Endothelial cell of umbilical vein (primary cell): ENCODE results near the gene ACAD11. TPM values are rescaled to one million over a fixed set of nuclear protein-coding genes. Genes with fewer than 3 reads are reported as not detected.

Experiments used
- BruUV-seq: library from RNA; stranded (reverse); fragments of 400-500 nt; replicated peaks from 2 replicates; lab custom pipeline; 2021; lab: Mats Ljungman, UMichigan
- CTCF ChIA-PET: fragments of 300-600, 350-600 bp; sonication (Branson Sonifier 250); formaldehyde crosslinking; loops from one replicate; lab custom pipeline; 2021; ENCODE audit warnings: antibody characterized with exemption, inconsistent platforms; lab: Charles Lee
- POLR2A ChIA-PET: fragments of 300-600, 350-600 bp; sonication (Branson Sonifier 250); formaldehyde crosslinking; loops from one replicate; lab custom pipeline; 2021; ENCODE audit warnings: antibody characterized with exemption, inconsistent platforms; lab: Charles Lee
- DNase-seq: peaks from one replicate; pipeline ENCODE4 v3.0.0-alpha.2; 2011; ENCODE audit warnings: low read depth, low spot score
- FAIRE-seq: peaks from 2 replicates; lab custom pipeline; 2011; peaks lifted over from hg19 to GRCh38; lab: Jason Lieb, UNC
- H2AFZ ChIP-seq: 2 replicates; pipeline ENCODE4 v1.6.0; 2012; ENCODE audit warnings: low read depth, low read length, control low read depth, inconsistent platforms
- H3K27ac ChIP-seq: 2 replicates; pipeline ENCODE4 v1.5.1; 2011; ENCODE audit warnings: low read depth, mild to moderate bottlenecking, control low read depth, low read length, moderate library complexity; ENCODE audit not compliant: insufficient read depth
- H3K27me3 ChIP-seq, 2 experiments: 2 replicates each; pipeline versions ENCODE4 v1.6.0 to v1.6.1; 2011; ENCODE audit warnings: low read length in 2 of 2, mixed read lengths in 1 of 2; ENCODE audit not compliant: control insufficient read depth in 2 of 2, insufficient read depth in 2 of 2
- H3K36me3 ChIP-seq, 2 experiments: 2 replicates in 1 of 2; 3 replicates in 1 of 2; pipeline ENCODE4 v1.5.1; 2011; ENCODE audit warnings: low read length in 2 of 2, mild to moderate bottlenecking in 1 of 2, moderate library complexity in 1 of 2; ENCODE audit not compliant: control insufficient read depth in 2 of 2, insufficient read depth in 2 of 2; ENCODE audit errors: extremely low read depth in 1 of 2
- H3K4me1 ChIP-seq: 3 replicates; pipeline ENCODE4 v1.5.1; 2011; ENCODE audit warnings: mild to moderate bottlenecking, low read length; ENCODE audit not compliant: control insufficient read depth, insufficient read depth; ENCODE audit errors: extremely low read depth
- H3K4me2 ChIP-seq: 2 replicates; pipeline ENCODE4 v1.6.1; 2011; ENCODE audit warnings: low read length, control low read depth, mixed read lengths; ENCODE audit not compliant: insufficient read depth
- H3K4me3 ChIP-seq, 3 experiments: fragments of 200-600 bp in 1 of 3; sonication (generic), shearing (Covaris generic) in 1 of 3; replicated peaks in 1 of 3; 2 replicates each; pipeline ENCODE4 v1.5.1; 2011 to 2016; ENCODE audit warnings: control low read depth in 3 of 3, low read length in 3 of 3, mild to moderate bottlenecking in 2 of 3, inconsistent platforms in 1 of 3, low read depth in 1 of 3, moderate library complexity in 1 of 3; ENCODE audit not compliant: insufficient read depth in 1 of 3
- H3K79me2 ChIP-seq: 2 replicates; pipeline ENCODE4 v1.6.0; 2012; ENCODE audit warnings: low read length, inconsistent platforms; ENCODE audit not compliant: control insufficient read depth, insufficient read depth
- H3K9ac ChIP-seq: replicated peaks from 2 replicates; pipeline ENCODE3; 2011; ENCODE audit warnings: low read length, control low read depth; ENCODE audit not compliant: insufficient read depth; ENCODE audit errors: extremely low read depth
- H3K9me1 ChIP-seq: replicated peaks from 3 replicates; pipeline ENCODE4 v1.6.0; 2011; ENCODE audit warnings: mild to moderate bottlenecking, low read length; ENCODE audit not compliant: control insufficient read depth, insufficient read depth; ENCODE audit errors: extremely low read depth
- H3K9me3 ChIP-seq: replicated peaks from 2 replicates; pipeline ENCODE4 v1.5.1; 2012; ENCODE audit warnings: low read length, inconsistent platforms; ENCODE audit not compliant: control insufficient read depth, insufficient read depth
- H4K20me1 ChIP-seq: replicated peaks from 2 replicates; pipeline ENCODE3; 2011; ENCODE audit warnings: mild to moderate bottlenecking, low read length; ENCODE audit not compliant: control insufficient read depth, insufficient read depth; ENCODE audit errors: extremely low read depth
- CTCF ChIP-seq, 2 donors: IDR thresholded peaks; 1 replicate in 1 of 2; 2 replicates in 1 of 2; pipeline ENCODE4 v1.5.1; 2011; ENCODE audit warnings: low read length in 2 of 2, mild to moderate bottlenecking in 2 of 2, moderate library complexity in 2 of 2, control low read depth in 1 of 2, inconsistent platforms in 1 of 2, low read depth in 1 of 2; ENCODE audit not compliant: insufficient read depth in 1 of 2; ENCODE audit errors: extremely low read depth in 1 of 2
- EZH2 ChIP-seq: IDR thresholded peaks from 2 replicates; pipeline ENCODE4 v1.6.1; 2012; ENCODE audit warnings: borderline replicate concordance, low read depth, mild to moderate bottlenecking, moderate library complexity, low read length, inconsistent platforms; ENCODE audit not compliant: severe bottlenecking
- FOS ChIP-seq: IDR thresholded peaks from 2 replicates; pipeline ENCODE4 v1.6.1; 2011; ENCODE audit warnings: mild to moderate bottlenecking, low read length, moderate library complexity, borderline replicate concordance; ENCODE audit not compliant: insufficient read depth
- GATA2 ChIP-seq: IDR thresholded peaks from 2 replicates; pipeline ENCODE4 v1.7.0; 2011; ENCODE audit warnings: low read depth, mild to moderate bottlenecking, moderate library complexity, mixed read lengths, low read length; ENCODE audit not compliant: insufficient read length, insufficient read depth
- JUN ChIP-seq: IDR thresholded peaks from 2 replicates; pipeline ENCODE4 v1.6.1; 2011; ENCODE audit warnings: borderline replicate concordance, low read depth; ENCODE audit not compliant: insufficient read length, insufficient read depth
- MAX ChIP-seq: IDR thresholded peaks from 2 replicates; pipeline ENCODE4 v1.6.1; 2011; ENCODE audit not compliant: insufficient read depth, insufficient read length
- MYC ChIP-seq: IDR thresholded peaks from one replicate; pipeline ENCODE4 v1.6.1; 2011; ENCODE audit warnings: mild to moderate bottlenecking, low read depth, low read length
- POLR2A ChIP-seq: IDR thresholded peaks from 2 replicates; pipeline ENCODE4 v1.6.1; 2012; ENCODE audit warnings: low read depth, mild to moderate bottlenecking, control low read depth, low read length
- POLR2AphosphoS5 ChIP-seq: IDR thresholded peaks from 2 replicates; pipeline ENCODE4 v1.6.1; 2012; ENCODE audit warnings: low read depth, mild to moderate bottlenecking, control low read depth, low read length, moderate library complexity; ENCODE audit not compliant: insufficient read depth
- dilution Hi-C: fragments of 300-500 bp; cut with MboI; formaldehyde crosslinking; loops from one replicate; pipeline ENCODE4 v1.15.0; 2019; ENCODE audit warnings: low sequenced_read_pairs; ENCODE audit not compliant: extremely low pct_ligation_motif_present
- intact Hi-C: fragments of 100-400 bp; cut with micrococcal nuclease; formaldehyde crosslinking; loops from one replicate; pipeline ENCODE4 v1.10.0; 2022
- polyA plus RNA-seq, 4 experiments: library from polyadenylated mRNA; depleted of rRNA in 3 of 4; stranded (reverse) in 3 of 4; unstranded in 1 of 4; fragments of >200 nt; gene quantifications; 2 replicates each; pipeline versions ENCODE4 v1.2.1 to v1.2.3, GENCODE V29; 2011 to 2012; ENCODE audit warnings: missing spikeins in 1 of 4
- total RNA-seq: library from RNA; stranded (reverse); gene quantifications from 2 replicates; pipeline ENCODE4 v1.2.3, GENCODE V29; 2021

ACAD11 gene
- total and polyA plus RNA-seq, 2 donors (not counting 3 experiments of a cell fraction or from before 2014, with no cell fraction given) = 9.6 to 17.9 TPM

DNA sequence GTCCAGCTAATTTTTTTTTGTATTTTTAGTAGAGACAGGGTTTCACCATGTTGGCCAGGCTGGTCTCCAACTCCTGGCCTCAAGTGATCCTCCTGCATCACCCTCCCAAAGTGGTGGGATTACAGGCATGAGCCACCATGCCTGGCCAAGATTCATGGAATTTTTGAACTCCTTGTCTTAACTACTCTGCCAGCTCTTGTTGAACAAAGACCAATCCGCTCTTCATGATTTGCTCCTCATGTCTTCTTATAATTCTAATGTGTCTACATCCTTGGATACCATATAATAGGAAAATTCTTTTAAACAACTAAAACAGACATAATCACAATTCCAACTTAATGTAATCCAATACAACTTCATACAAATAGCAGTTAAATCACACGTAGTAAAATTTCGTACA, 21.8 kb upstream of the ACAD11 start:
- Histone ChIP-seq H3K9ac (no peak overlapping the region), H4K20me1 (no peaks in the 10 kb centered on the region), H3K4me2 (no peak overlapping the region), H3K4me1 (no peaks in the 10 kb centered on the region), H3K36me3 (peaks cover 6 to 17% of the 10 kb centered on the region in 2 experiments), H3K27ac (no peak overlapping the region), H2AFZ (no peak overlapping the region), H3K79me2 (no peaks in the 10 kb centered on the region), H3K4me3 (no peak overlapping the region), H3K9me1 (no peaks in the 10 kb centered on the region), H3K9me3 (no peaks in the 10 kb centered on the region), H3K27me3 (no peaks in the 10 kb centered on the region)
- BruUV-seq = no TSS peak
- dilution Hi-C loops = no loop called here
- DNase-seq = no peak
- intact Hi-C loops = no loop called here
- FAIRE-seq = no peak
- ChIA-PET CTCF (interaction anchor here (0.9 to 1.5 kb wide), 5 partner anchors 10 to 145 kb away, joined by 3 to 5 read pairs (median 4); partner anchors contain the start of gene ACAD11), POLR2A (interaction anchor here (0.7 kb wide), 1 partner anchor 924 kb away, joined by 7 read pairs; no protein-coding TSS in a partner anchor)
- TF ChIP-seq FOS = no peak
- TF ChIP-seq POLR2AphosphoS5 = no peak
- TF ChIP-seq MAX = no peak
- no peak for TF ChIP-seq GATA2
- TF ChIP-seq EZH2 = no peak
- no peak for TF ChIP-seq MYC

DNA sequence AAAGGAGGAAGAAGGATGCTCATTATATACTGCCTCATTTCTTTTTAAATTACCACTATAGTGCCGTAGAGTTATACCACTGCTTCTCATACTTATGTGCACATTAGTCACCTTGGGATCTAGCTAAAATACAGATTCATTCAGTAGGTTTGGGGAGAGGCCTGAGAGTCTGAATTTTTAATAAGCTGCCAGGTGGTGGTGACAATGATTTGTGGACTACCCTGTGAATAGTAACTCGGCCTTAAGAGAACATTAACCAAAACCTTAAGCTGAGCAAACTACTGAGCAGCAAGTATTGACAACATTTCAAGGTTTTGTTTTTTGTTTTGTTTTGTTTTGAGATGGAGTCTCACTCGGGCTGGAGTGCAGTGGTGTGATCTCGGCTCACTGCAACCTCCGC, 20.3 kb upstream of the ACAD11 start:
- Histone ChIP-seq H3K4me1 (no peaks in the 10 kb centered on the region), H3K9me3 (no peaks in the 10 kb centered on the region), H3K36me3 (peaks cover 6 to 22% of the 10 kb centered on the region in 2 experiments), H3K4me3 (no peak overlapping the region), H3K27me3 (no peaks in the 10 kb centered on the region), H3K27ac (no peak overlapping the region), H2AFZ (no peak overlapping the region), H3K9ac (no peak overlapping the region), H3K79me2 (no peaks in the 10 kb centered on the region), H4K20me1 (no peaks in the 10 kb centered on the region), H3K9me1 (no peaks in the 10 kb centered on the region), H3K4me2 (no peak overlapping the region)
- BruUV-seq = no TSS peak
- TF ChIP-seq MAX = no peak
- TF ChIP-seq EZH2 = no peak
- no peak for TF ChIP-seq FOS
- no peak for TF ChIP-seq POLR2A
- no peak for TF ChIP-seq JUN
- no peak for TF ChIP-seq GATA2
- no peak for TF ChIP-seq CTCF (IDR thresholded peaks at IDR 0.05; ENCODE audit: extremely low read depth in 1 of 2, insufficient read depth in 1 of 2, low read depth in 1 of 2, low read length in 2 of 2)
- no peak for TF ChIP-seq POLR2AphosphoS5
- no peak for TF ChIP-seq MYC
- DNase-seq = no peak
- intact Hi-C loops (no loop called here), dilution Hi-C loops (no loop called here)
- no peak for FAIRE-seq
- ChIA-PET POLR2A (no interaction called here), CTCF (interaction anchor here (0.9 to 1.6 kb wide), 3 partner anchors 11 to 20 kb away, joined by 3 to 6 read pairs (median 3); partner anchors contain the start of gene UBA5)
